Measurements from ENCODE around the gene FAM167B. TPM values are rescaled to one million over a fixed set of nuclear protein-coding genes. Genes with fewer than 3 reads are reported as not detected.

FAM167B gene
- total RNA-seq, 4 donors from 2014 or later: 3.6 to 5.6 (median 4.1) TPM

Small RNAs within 50 kb of the gene (small RNA-seq; reads per million reads assigned to genes)
- not detected for gene RF00017
- not detected for gene RF00019

Other genes with a start within 250 kb of the FAM167B start
- gene KHDRBS1, start 233.4 kb upstream of the FAM167B start, total RNA-seq: 100 to 1,000 TPM in 1 of 4 donors, 10 to 100 TPM in 3; 71.9 to 107 (median 82.5) TPM
- 10 to 100 TPM in 2 of 4 donors, 1 to 10 TPM in 2; 7.6 to 12.8 (median 9.6) TPM for gene TMEM39B, start 174.3 kb upstream of the FAM167B start, total RNA-seq
- gene KPNA6, start 139.2 kb upstream of the FAM167B start, total RNA-seq: 10 to 100 TPM; 44.6 to 62.8 (median 53.4) TPM
- gene TXLNA, start 67.5 kb upstream of the FAM167B start, total RNA-seq: 10 to 100 TPM; 47.7 to 69.4 (median 60.6) TPM
- 1 to 10 TPM; 2.2 to 7.6 (median 5.2) TPM for gene CCDC28B, start 46.6 kb upstream of the FAM167B start, total RNA-seq
- 1 to 10 TPM; 5.4 to 8.4 (median 6.7) TPM for gene IQCC, start 41.6 kb upstream of the FAM167B start, total RNA-seq
- gene DCDC2B, start 38.1 kb upstream of the FAM167B start, total RNA-seq: not detected
- 10 to 100 TPM; 38.4 to 52.8 (median 39.2) TPM for gene TMEM234, start 24.9 kb upstream of the FAM167B start, total RNA-seq
- 100 to 1,000 TPM; 193 to 383 (median 216) TPM for gene EIF3I, start 24.8 kb upstream of the FAM167B start, total RNA-seq
- gene LCK, start 4.0 kb downstream of the FAM167B start, total RNA-seq: 1 to 10 TPM; 2.2 to 4.0 (median 3.5) TPM
- gene HDAC1, start 44.9 kb downstream of the FAM167B start, total RNA-seq: 10 to 100 TPM; 78.2 to 96.8 (median 85.0) TPM
- 10 to 100 TPM; 62.1 to 97.3 (median 70.6) TPM for gene MARCKSL1, start 89.0 kb downstream of the FAM167B start, total RNA-seq
- 10 to 100 TPM in 1 of 4 donors, 1 to 10 TPM in 3; 5.1 to 20.0 (median 7.4) TPM for gene FAM229A, start 115.3 kb downstream of the FAM167B start, total RNA-seq
- 1 to 10 TPM; 1.2 to 6.0 (median 2.9) TPM for gene TSSK3, start 115.3 kb downstream of the FAM167B start, total RNA-seq
- gene BSDC1, start 147.2 kb downstream of the FAM167B start, total RNA-seq: 100 to 1,000 TPM in 3 of 4 donors, 10 to 100 TPM in 1; 93.0 to 132 (median 101) TPM
- gene ZBTB8B, start 217.8 kb downstream of the FAM167B start, total RNA-seq: under 1 TPM in 1 of 4 donors, not detected in 3; under 0.01 TPM

All from thyroid gland (tissue), 4 donors.